Neural cell (in vitro differentiated cells): Measurements from ENCODE around the gene MYH6.

Experiments used
- CTCF ChIP-seq: fragments of 450-650 bp; IDR thresholded peaks from 2 replicates; pipeline ENCODE4 v1.5.1; 2014; ENCODE audit warnings: antibody characterized with exemption, mild to moderate bottlenecking, moderate library complexity; ENCODE audit not compliant: poor library complexity, severe bottlenecking
- EZH2 ChIP-seq: fragments of 200-600, 300-800 bp; shearing (Covaris generic), sonication (generic); IDR thresholded peaks from 2 replicates; pipeline ENCODE4 v1.6.1; 2014; ENCODE audit warnings: antibody characterized with exemption, low read length, borderline replicate concordance, mild to moderate bottlenecking; ENCODE audit not compliant: insufficient read depth, poor library complexity, severe bottlenecking
- MXI1 ChIP-seq: fragments of 450-650 bp; conservative IDR thresholded peaks from 2 replicates; pipeline ENCODE4 v1.6.1; 2014; ENCODE audit warnings: antibody characterized with exemption, mild to moderate bottlenecking; ENCODE audit not compliant: poor library complexity, severe bottlenecking
- POLR2AphosphoS5 ChIP-seq: IDR thresholded peaks from 2 replicates; pipeline ENCODE4 v1.6.1; 2012
- TAF1 ChIP-seq: IDR thresholded peaks from 2 replicates; pipeline ENCODE4 v1.6.1; 2012; ENCODE audit warnings: low read depth

- TF ChIP-seq CTCF: no peak
- no peak for TF ChIP-seq POLR2AphosphoS5
- TF ChIP-seq MXI1: no peak
- no peak for TF ChIP-seq EZH2
- TF ChIP-seq TAF1: no peak
These were observed 60.4 kb downstream of the MYH6 start for GRCh38 chr14:23347406-23348296.
